Loucy (cell line): ENCODE measurements around the gene SYNDIG1.

Source experiments
- H2AFZ ChIP-seq: fragments of 200-600 bp; sonication (generic); 2 replicates; pipeline ENCODE4 v1.6.0; 2016; ENCODE audit warnings: antibody characterized with exemption, mild to moderate bottlenecking, low read length, moderate library complexity
- H3F3A ChIP-seq: fragments of 200-600 bp; 2 replicates; pipeline ENCODE4 v1.6.0; 2016; ENCODE audit warnings: antibody characterized with exemption, low read depth, mild to moderate bottlenecking
- H3K27me3 ChIP-seq: fragments of 200-600 bp; sonication (generic); 2 replicates; pipeline ENCODE4 v1.6.1; 2014; ENCODE audit warnings: low read length, mild to moderate bottlenecking; ENCODE audit not compliant: insufficient read depth, poor library complexity, severe bottlenecking
- H3K36me3 ChIP-seq: fragments of 200-600 bp; sonication (generic); 2 replicates; pipeline ENCODE4 v1.6.1; 2016; ENCODE audit warnings: low read length; ENCODE audit not compliant: insufficient read depth
- H3K4me1 ChIP-seq: fragments of 200-600 bp; sonication (generic); 2 replicates; pipeline ENCODE4 v1.5.1; 2014; ENCODE audit warnings: low read length, mild to moderate bottlenecking; ENCODE audit not compliant: insufficient read depth, poor library complexity, severe bottlenecking
- H3K4me2 ChIP-seq: fragments of 200-600 bp; sonication (generic); 2 replicates; pipeline ENCODE4 v1.6.0; 2014; ENCODE audit warnings: antibody characterized with exemption, low read length, low read depth, mild to moderate bottlenecking; ENCODE audit not compliant: poor library complexity, severe bottlenecking
- H3K4me3 ChIP-seq: fragments of 200-600 bp; sonication (generic); 2 replicates; pipeline ENCODE4 v1.5.1; 2014; ENCODE audit warnings: low read length, mild to moderate bottlenecking, mixed read lengths; ENCODE audit not compliant: poor library complexity, severe bottlenecking
- H3K79me2 ChIP-seq: fragments of 200-600 bp; sonication (generic); 2 replicates; pipeline ENCODE4 v1.6.1; 2014; ENCODE audit warnings: low read length; ENCODE audit not compliant: insufficient read depth
- H3K9ac ChIP-seq: fragments of 200-600 bp; sonication (generic); 2 replicates; pipeline ENCODE4 v1.6.0; 2014; ENCODE audit warnings: mild to moderate bottlenecking, low read depth, low read length, moderate library complexity; ENCODE audit not compliant: poor library complexity, severe bottlenecking
- H3K9me2 ChIP-seq: fragments of 200-600 bp; sonication (generic); replicated peaks from 2 replicates; pipeline ENCODE4 v1.6.1; 2016; ENCODE audit warnings: low read depth, low read length, mixed read lengths
- H3K9me3 ChIP-seq: fragments of 200-600 bp; sonication (generic); 2 replicates; pipeline ENCODE4 v1.6.1; 2014; ENCODE audit warnings: mild to moderate bottlenecking, antibody characterized with exemption, low read length, low read depth; ENCODE audit not compliant: insufficient read depth
- H4K20me1 ChIP-seq: fragments of 200-600 bp; sonication (generic); 2 replicates; pipeline ENCODE4 v1.6.0; 2014; ENCODE audit warnings: antibody characterized with exemption, low read length, mild to moderate bottlenecking; ENCODE audit not compliant: insufficient read depth, poor library complexity, severe bottlenecking
- EZH2phosphoT487 ChIP-seq: fragments of 200-600 bp; IDR thresholded peaks from 2 replicates; pipeline ENCODE4 v1.6.1; 2018; ENCODE audit warnings: antibody characterized with exemption, mild to moderate bottlenecking, moderate library complexity, borderline replicate concordance
- TF ChIP-seq, protein P1 (sequence below): fragments of 200-600 bp; sonication (generic); conservative IDR thresholded peaks from 2 replicates; pipeline ENCODE4 v1.5.1; 2014; ENCODE audit warnings: mild to moderate bottlenecking, antibody characterized with exemption, low read length

Gene SYNDIG1

GRCh38 chr20:24632581-24632980 is 163.2 kb downstream of the SYNDIG1 start:
- Histone ChIP-seq H3K4me2 (no peak overlapping the region), H3K4me3 (no peak overlapping the region), H3K9ac (no peak overlapping the region), H3K79me2 (no peaks in the 10 kb centered on the region), H3K4me1 (no peaks in the 10 kb centered on the region), H2AFZ (no peak overlapping the region), H3K27me3 (no peaks in the 10 kb centered on the region), H4K20me1 (no peaks in the 10 kb centered on the region), H3K9me2 (no peaks in the 10 kb centered on the region), H3K36me3 (no peaks in the 10 kb centered on the region), H3F3A (no peaks in the 10 kb centered on the region), H3K9me3 (no peaks in the 10 kb centered on the region)
- no peak for TF ChIP-seq EZH2phosphoT487
- TF ChIP-seq, protein P1, sequence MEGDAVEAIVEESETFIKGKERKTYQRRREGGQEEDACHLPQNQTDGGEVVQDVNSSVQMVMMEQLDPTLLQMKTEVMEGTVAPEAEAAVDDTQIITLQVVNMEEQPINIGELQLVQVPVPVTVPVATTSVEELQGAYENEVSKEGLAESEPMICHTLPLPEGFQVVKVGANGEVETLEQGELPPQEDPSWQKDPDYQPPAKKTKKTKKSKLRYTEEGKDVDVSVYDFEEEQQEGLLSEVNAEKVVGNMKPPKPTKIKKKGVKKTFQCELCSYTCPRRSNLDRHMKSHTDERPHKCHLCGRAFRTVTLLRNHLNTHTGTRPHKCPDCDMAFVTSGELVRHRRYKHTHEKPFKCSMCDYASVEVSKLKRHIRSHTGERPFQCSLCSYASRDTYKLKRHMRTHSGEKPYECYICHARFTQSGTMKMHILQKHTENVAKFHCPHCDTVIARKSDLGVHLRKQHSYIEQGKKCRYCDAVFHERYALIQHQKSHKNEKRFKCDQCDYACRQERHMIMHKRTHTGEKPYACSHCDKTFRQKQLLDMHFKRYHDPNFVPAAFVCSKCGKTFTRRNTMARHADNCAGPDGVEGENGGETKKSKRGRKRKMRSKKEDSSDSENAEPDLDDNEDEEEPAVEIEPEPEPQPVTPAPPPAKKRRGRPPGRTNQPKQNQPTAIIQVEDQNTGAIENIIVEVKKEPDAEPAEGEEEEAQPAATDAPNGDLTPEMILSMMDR = no peak

DNA sequence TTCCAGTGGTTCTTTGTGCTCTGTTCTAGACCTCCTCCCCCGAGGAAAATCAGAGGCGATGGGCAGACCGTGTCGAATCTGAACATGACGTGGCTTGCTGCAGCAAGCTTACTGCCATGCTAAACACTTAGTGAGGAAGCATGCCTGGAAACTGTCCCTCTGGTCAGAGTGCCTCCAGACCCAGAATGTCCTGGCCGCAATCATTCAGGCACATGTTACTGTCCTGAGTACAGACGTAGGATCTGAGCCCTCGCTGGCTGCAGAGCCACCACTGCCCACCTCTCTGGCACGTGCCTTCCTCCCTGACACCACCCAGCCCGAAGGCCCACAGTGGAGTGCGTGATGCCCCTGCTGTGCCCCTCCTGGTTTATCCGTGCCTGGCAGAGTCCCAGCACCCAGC is 163.6 kb downstream of the SYNDIG1 start:
- Histone ChIP-seq H3K4me2 (no peak overlapping the region), H4K20me1 (no peaks in the 10 kb centered on the region), H3K9me3 (no peaks in the 10 kb centered on the region), H3K9me2 (no peaks in the 10 kb centered on the region), H3K79me2 (no peaks in the 10 kb centered on the region), H3K36me3 (no peaks in the 10 kb centered on the region), H3K27me3 (no peaks in the 10 kb centered on the region), H3F3A (no peaks in the 10 kb centered on the region), H2AFZ (no peak overlapping the region), H3K9ac (no peak overlapping the region), H3K4me3 (no peak overlapping the region), H3K4me1 (no peaks in the 10 kb centered on the region)
- no peak for TF ChIP-seq EZH2phosphoT487
- TF ChIP-seq, protein P1 = no peak

GRCh38 chr20:24633521-24633920 is 164.1 kb downstream of the SYNDIG1 start:
- Histone ChIP-seq H3K79me2 (no peaks in the 10 kb centered on the region), H3K9ac (no peak overlapping the region), H3K36me3 (no peaks in the 10 kb centered on the region), H3K9me3 (no peaks in the 10 kb centered on the region), H4K20me1 (no peaks in the 10 kb centered on the region), H3K27me3 (no peaks in the 10 kb centered on the region), H3F3A (no peaks in the 10 kb centered on the region), H3K4me1 (no peaks in the 10 kb centered on the region), H2AFZ (no peak overlapping the region), H3K4me3 (no peak overlapping the region), H3K9me2 (no peaks in the 10 kb centered on the region), H3K4me2 (no peak overlapping the region)
- TF ChIP-seq EZH2phosphoT487 = no peak
- TF ChIP-seq, protein P1 = no peak
